ENCODE data around the gene CCDC69.

CCDC69 gene

GRCh38 chr5:151253605-151253950, 29.7 kb upstream of the CCDC69 start:
- DNase-seq (ENCODE audit: low read depth), result no peak
- peak overlapping the region; percentile 88 for H3K4me3 ChIP-seq (ENCODE audit: control insufficient read depth, low read depth, low read length)
- no peak for TF ChIP-seq CTCF (conservative IDR thresholded peaks at IDR 0.05; ENCODE audit: control insufficient read depth, insufficient read depth, low read depth, low read length)

- no peak for TF ChIP-seq CTCF (conservative IDR thresholded peaks at IDR 0.05; ENCODE audit: control insufficient read depth, insufficient read depth, low read depth, low read length)
- H3K4me3 ChIP-seq (ENCODE audit: control insufficient read depth, low read depth, low read length), result peak within 1 kb of the TSS; percentile 88
- DNase-seq (ENCODE audit: low read depth), result peak; percentile 99
Observed at GRCh38 chr5:151252762-151253604, 29.1 kb upstream of the CCDC69 start, which contains the start of gene GM2A. Gene GM2A, plus strand, starts transcription at chr5:151253185. Its CDS starts 32 bp downstream, at chr5:151253217.

GRCh38 chr5:151251621-151252020, 27.7 kb upstream of the CCDC69 start:
- no peak overlapping the region for H3K4me3 ChIP-seq (ENCODE audit: control insufficient read depth, low read depth, low read length)
- no peak for TF ChIP-seq CTCF (conservative IDR thresholded peaks at IDR 0.05; ENCODE audit: control insufficient read depth, insufficient read depth, low read depth, low read length)
- DNase-seq (ENCODE audit: low read depth), result no peak

GRCh38 chr5:151251001-151251551, 27.2 kb upstream of the CCDC69 start:
- TF ChIP-seq CTCF (conservative IDR thresholded peaks at IDR 0.05; ENCODE audit: control insufficient read depth, insufficient read depth, low read depth, low read length), result no peak
- no peak overlapping the region for H3K4me3 ChIP-seq (ENCODE audit: control insufficient read depth, low read depth, low read length)
- no peak for DNase-seq (ENCODE audit: low read depth)

- DNase-seq (ENCODE audit: low read depth), result no peak
- H3K4me3 ChIP-seq (ENCODE audit: control insufficient read depth, low read depth, low read length), result no peak overlapping the region
- TF ChIP-seq CTCF (conservative IDR thresholded peaks at IDR 0.05; ENCODE audit: control insufficient read depth, insufficient read depth, low read depth, low read length), result no peak
Observed at GRCh38 chr5:151250346-151251000, 26.6 kb upstream of the CCDC69 start.

- DNase-seq (ENCODE audit: low read depth), result peak; percentile 10
- TF ChIP-seq CTCF (conservative IDR thresholded peaks at IDR 0.05; ENCODE audit: control insufficient read depth, insufficient read depth, low read depth, low read length), result no peak
- H3K4me3 ChIP-seq (ENCODE audit: control insufficient read depth, low read depth, low read length), result no peak overlapping the region
Observed at GRCh38 chr5:151249281-151249680, 25.4 kb upstream of the CCDC69 start.

Measured in fibroblast of mammary gland (primary cell).